ENCODE results near the gene SUGT1. TPM values are rescaled to one million over a fixed set of nuclear protein-coding genes. Genes with fewer than 3 reads are reported as not detected.
A peak's percentile ranks its signal among the peaks of the same experiment; 100 is the strongest.

Gene SUGT1
- total RNA-seq, 1 donor from 2014 or later = 75.2 TPM

DNA sequence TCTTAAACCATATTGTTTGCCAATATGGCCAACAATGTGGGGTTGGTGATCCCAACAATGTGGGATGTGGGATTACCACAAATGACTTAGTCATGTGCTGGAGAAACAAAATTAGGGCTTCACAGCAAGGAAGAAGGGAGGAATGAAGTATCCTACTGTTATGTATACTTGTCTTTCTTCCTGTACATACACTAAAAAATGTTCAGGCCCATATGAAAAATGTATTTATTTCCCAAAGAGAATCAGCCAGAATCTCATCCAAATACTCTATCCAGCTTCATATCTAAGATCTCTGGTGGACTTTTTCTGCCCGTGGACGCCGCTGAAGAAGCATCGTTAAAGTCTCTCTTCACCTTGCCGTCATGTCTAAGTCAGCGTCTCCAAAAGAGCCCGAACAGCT, 10.5 kb upstream of the SUGT1 start, which contains the start of gene HNRNPA1L2:
Gene HNRNPA1L2, plus strand, starts transcription at position 301 of the 400 bp plus-strand sequence. Its CDS starts 62 bp downstream, at position 363.
- Mint-ChIP-seq H3K9me3 (no peaks in the 10 kb centered on the region), H3K4me3 (no peak within 1 kb of the TSS), H3K4me1 (no peaks in the 10 kb centered on the region), H3K27me3 (ENCODE audit: low read depth) (no peaks in the 10 kb centered on the region), H3K36me3 (ENCODE audit: low read depth) (no peaks in the 10 kb centered on the region), H3K27ac (ENCODE audit: unreplicated experiment) (peak within 1 kb of the TSS; percentile 93)
- no peak for DNase-seq (ENCODE audit: low read depth, low spot score)
- TF ChIP-seq, protein P1, sequence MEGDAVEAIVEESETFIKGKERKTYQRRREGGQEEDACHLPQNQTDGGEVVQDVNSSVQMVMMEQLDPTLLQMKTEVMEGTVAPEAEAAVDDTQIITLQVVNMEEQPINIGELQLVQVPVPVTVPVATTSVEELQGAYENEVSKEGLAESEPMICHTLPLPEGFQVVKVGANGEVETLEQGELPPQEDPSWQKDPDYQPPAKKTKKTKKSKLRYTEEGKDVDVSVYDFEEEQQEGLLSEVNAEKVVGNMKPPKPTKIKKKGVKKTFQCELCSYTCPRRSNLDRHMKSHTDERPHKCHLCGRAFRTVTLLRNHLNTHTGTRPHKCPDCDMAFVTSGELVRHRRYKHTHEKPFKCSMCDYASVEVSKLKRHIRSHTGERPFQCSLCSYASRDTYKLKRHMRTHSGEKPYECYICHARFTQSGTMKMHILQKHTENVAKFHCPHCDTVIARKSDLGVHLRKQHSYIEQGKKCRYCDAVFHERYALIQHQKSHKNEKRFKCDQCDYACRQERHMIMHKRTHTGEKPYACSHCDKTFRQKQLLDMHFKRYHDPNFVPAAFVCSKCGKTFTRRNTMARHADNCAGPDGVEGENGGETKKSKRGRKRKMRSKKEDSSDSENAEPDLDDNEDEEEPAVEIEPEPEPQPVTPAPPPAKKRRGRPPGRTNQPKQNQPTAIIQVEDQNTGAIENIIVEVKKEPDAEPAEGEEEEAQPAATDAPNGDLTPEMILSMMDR (conservative IDR thresholded peaks at IDR 0.05) = no peak

DNA sequence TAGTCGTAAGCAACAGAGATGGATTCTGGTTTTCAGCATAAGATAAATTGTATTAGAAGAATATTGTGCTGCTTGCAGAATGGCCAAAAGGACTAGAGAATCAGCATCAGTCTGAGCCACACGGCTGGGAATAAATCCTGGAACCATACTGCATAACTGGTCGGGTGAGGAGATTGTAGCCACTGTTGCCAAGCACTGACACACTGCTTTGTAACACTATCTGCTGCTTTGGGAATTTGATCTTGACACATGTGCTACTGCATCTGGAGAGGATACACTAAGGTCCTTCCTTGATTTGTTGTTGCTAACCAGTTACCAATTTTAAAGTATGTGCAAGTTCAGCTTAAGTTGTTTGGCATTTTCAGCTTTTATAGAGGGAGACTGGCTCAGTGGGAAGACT, 8.5 kb upstream of the SUGT1 start:
- TF ChIP-seq, protein P1 (conservative IDR thresholded peaks at IDR 0.05) = no peak
- Mint-ChIP-seq H3K27ac (ENCODE audit: unreplicated experiment) (no peak overlapping the region), H3K4me3 (no peak overlapping the region), H3K27me3 (ENCODE audit: low read depth) (no peaks in the 10 kb centered on the region), H3K9me3 (no peaks in the 10 kb centered on the region), H3K4me1 (no peaks in the 10 kb centered on the region), H3K36me3 (ENCODE audit: low read depth) (peaks cover 2% of the 10 kb centered on the region)
- DNase-seq (ENCODE audit: low read depth, low spot score) = no peak

DNA sequence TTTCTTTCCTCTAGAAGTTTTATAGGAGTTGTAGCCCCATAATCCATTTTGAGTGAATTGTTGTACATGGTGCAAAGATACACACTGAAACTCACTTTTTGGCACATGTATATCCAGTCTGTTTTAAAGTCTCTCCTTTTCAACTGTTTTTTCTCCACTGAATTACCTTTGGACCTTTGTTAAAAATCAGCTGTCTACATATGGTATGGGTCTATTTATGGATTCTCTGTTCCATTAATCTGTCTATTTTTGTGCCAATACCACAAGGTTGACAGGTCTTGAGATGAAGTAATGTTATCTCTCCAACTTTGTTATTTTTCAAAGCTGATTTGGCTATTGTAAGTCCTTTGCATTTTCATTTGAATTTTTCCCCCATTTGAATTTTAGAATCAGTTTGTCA, 5.7 kb upstream of the SUGT1 start:
- Mint-ChIP-seq H3K9me3 (no peaks in the 10 kb centered on the region), H3K27ac (ENCODE audit: unreplicated experiment) (no peak overlapping the region), H3K4me3 (no peak overlapping the region), H3K36me3 (ENCODE audit: low read depth) (peaks cover 18% of the 10 kb centered on the region), H3K27me3 (ENCODE audit: low read depth) (no peaks in the 10 kb centered on the region), H3K4me1 (peaks cover 8% of the 10 kb centered on the region)
- DNase-seq (ENCODE audit: low read depth, low spot score) = no peak
- TF ChIP-seq, protein P1 (conservative IDR thresholded peaks at IDR 0.05) = no peak

DNA sequence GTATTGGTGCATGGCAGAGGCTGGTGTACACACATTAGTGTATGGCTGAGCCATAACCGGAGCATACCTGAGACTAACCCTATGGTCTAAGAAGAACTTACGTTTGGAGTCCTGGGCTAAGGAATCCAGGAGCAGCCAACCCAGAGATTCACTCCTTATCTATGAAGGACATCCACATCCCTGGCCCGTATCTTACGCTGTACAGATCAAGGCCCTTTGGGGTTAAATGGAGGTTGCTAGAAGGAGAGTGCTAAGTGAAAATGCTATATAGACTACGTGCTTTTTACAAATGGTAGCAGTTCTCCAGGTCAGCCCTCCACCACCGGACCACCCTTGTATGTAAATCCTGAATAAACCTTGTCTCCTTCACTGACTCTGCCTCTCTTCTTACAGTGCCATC, 1.9 kb upstream of the SUGT1 start:
- H3K4me3 Mint-ChIP-seq = no peak overlapping the region
- peaks cover 18% of the 10 kb centered on the region for H3K36me3 Mint-ChIP-seq (ENCODE audit: low read depth)
- H3K9me3 Mint-ChIP-seq = no peaks in the 10 kb centered on the region
- no peak for DNase-seq (ENCODE audit: low read depth, low spot score)
- TF ChIP-seq, protein P1 (conservative IDR thresholded peaks at IDR 0.05) = no peak
- H3K27ac Mint-ChIP-seq (ENCODE audit: unreplicated experiment) = peak overlapping the region; percentile 93
- H3K27me3 Mint-ChIP-seq (ENCODE audit: low read depth) = no peaks in the 10 kb centered on the region
- peaks cover 8% of the 10 kb centered on the region for H3K4me1 Mint-ChIP-seq

DNA sequence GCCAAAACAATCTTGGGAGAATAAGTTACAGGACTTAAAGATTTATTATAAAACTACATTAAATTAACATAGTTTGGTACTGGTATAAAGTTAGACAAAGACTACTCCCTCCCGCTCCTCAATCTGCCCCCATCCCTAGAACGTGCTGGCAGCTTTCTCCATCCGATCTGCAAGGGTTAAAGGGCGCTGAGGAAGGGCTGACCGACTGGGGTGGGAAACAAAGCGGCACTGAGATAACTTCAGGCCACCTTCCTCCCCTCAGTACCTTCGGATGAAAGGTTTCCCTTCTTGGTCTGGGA, 790 bp upstream of the SUGT1 start:
- peaks cover 8% of the 10 kb centered on the region for H3K4me1 Mint-ChIP-seq
- DNase-seq (ENCODE audit: low read depth, low spot score) = no peak
- H3K4me3 Mint-ChIP-seq = no peak overlapping the region
- no peaks in the 10 kb centered on the region for H3K27me3 Mint-ChIP-seq (ENCODE audit: low read depth)
- H3K9me3 Mint-ChIP-seq = no peaks in the 10 kb centered on the region
- H3K36me3 Mint-ChIP-seq (ENCODE audit: low read depth) = peaks cover 18% of the 10 kb centered on the region
- TF ChIP-seq, protein P1 (conservative IDR thresholded peaks at IDR 0.05) = no peak
- H3K27ac Mint-ChIP-seq (ENCODE audit: unreplicated experiment) = peak overlapping the region; percentile 89

DNA sequence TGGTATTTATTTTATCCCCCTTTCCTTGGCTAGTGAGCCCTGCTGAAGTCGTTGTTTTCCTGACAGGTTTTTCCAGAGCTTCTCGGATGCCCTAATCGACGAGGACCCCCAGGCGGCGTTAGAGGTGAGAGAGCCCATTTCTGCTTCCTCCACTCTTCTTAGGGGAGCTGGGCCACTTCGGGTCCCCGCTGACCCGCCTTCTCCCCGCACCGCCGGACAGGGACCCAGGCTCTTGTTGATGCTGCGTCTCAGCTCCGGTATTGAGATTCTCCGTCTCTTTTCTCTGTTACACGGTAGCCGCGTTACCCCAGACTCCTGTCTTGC, 306 bp downstream of the SUGT1 start:
- Mint-ChIP-seq H3K36me3 (ENCODE audit: low read depth) (peaks cover 18% of the 10 kb centered on the region), H3K9me3 (no peaks in the 10 kb centered on the region), H3K4me3 (no peak overlapping the region), H3K27ac (ENCODE audit: unreplicated experiment) (no peak overlapping the region), H3K27me3 (ENCODE audit: low read depth) (no peaks in the 10 kb centered on the region), H3K4me1 (peaks cover 8% of the 10 kb centered on the region)
- no peak for DNase-seq (ENCODE audit: low read depth, low spot score)
- TF ChIP-seq, protein P1 (conservative IDR thresholded peaks at IDR 0.05) = peak; percentile 17

Measured in neural crest cell (in vitro differentiated cells).